Left hindlimb (tissue), 1 donor: ENCODE measurements around the gene CERS5.
"Not testable (repeated sequence)": the region's sequence is repeated elsewhere in the genome, so short reads cannot be mapped to it uniquely, and the experiment has no call there.

ENCODE experiments used
- DNase-seq: peaks from one replicate; pipeline ENCODE4 v3.0.0-alpha.2; 2018

The CERS5 gene

GRCh38 chr12:50101663-50102062, 65.5 kb downstream of the CERS5 start:
- DNase-seq = no peak

- DNase-seq = no peak
Measured at GRCh38 chr12:50100561-50100960, 66.6 kb downstream of the CERS5 start.

GRCh38 chr12:50099302-50100008, 67.7 kb downstream of the CERS5 start:
- no peak for DNase-seq

GRCh38 chr12:50097952-50098351, 69.2 kb downstream of the CERS5 start:
- DNase-seq = no peak

GRCh38 chr12:50090391-50090790, 76.8 kb downstream of the CERS5 start:
- DNase-seq = no peak

GRCh38 chr12:50089730-50090129, 77.4 kb downstream of the CERS5 start:
- DNase-seq = no peak

- no peak for DNase-seq
Measured at GRCh38 chr12:50088577-50089335, 78.4 kb downstream of the CERS5 start.

- no peak for DNase-seq
Measured at GRCh38 chr12:50087995-50088394, 79.2 kb downstream of the CERS5 start.

- no peak for DNase-seq
Measured at GRCh38 chr12:50087151-50087550, 80.0 kb downstream of the CERS5 start.

- no peak for DNase-seq
Measured at GRCh38 chr12:50086148-50086547, 81.0 kb downstream of the CERS5 start.

GRCh38 chr12:50085615-50086072, 81.5 kb downstream of the CERS5 start:
- no peak for DNase-seq

GRCh38 chr12:50084775-50085614, 82.2 kb downstream of the CERS5 start, which contains the start of gene SMARCD1:
TSS of gene SMARCD1 (plus strand) at chr12:50085342. CDS start at chr12:50085370, 28 bp downstream.
- peak; percentile 95 for DNase-seq

- DNase-seq = not testable (repeated sequence)
Measured at GRCh38 chr12:50084409-50084774, 82.8 kb downstream of the CERS5 start.

GRCh38 chr12:50083301-50083700, 83.9 kb downstream of the CERS5 start:
- no peak for DNase-seq

GRCh38 chr12:50082644-50083043, 84.5 kb downstream of the CERS5 start:
- no peak for DNase-seq

GRCh38 chr12:50081096-50081808, 85.9 kb downstream of the CERS5 start:
- DNase-seq = no peak

GRCh38 chr12:50079771-50080170, 87.4 kb downstream of the CERS5 start:
- DNase-seq = no peak
